HG03469 (cell line): ENCODE measurements around the gene PCSK2.

ENCODE experiments used
- ATAC-seq: cut with Tn5 transposase; IDR thresholded peaks from one replicate; pipeline ENCODE4 v1.9.1; 2021; ENCODE audit warnings: mild to moderate bottlenecking, moderate library complexity, moderate number of reproducible peaks; ENCODE audit not compliant: unreplicated experiment

The PCSK2 gene

GRCh38 chr20:17390655-17391054 lies 163.8 kb downstream of the PCSK2 start:
- ATAC-seq: no peak

GRCh38 chr20:17391127-17391771 lies 164.4 kb downstream of the PCSK2 start:
- no peak for ATAC-seq

- ATAC-seq: no peak
These were observed 167.6 kb downstream of the PCSK2 start for GRCh38 chr20:17394411-17394810.

- no peak for ATAC-seq
These were observed 168.9 kb downstream of the PCSK2 start for GRCh38 chr20:17395729-17396128.

GRCh38 chr20:17399303-17399985 lies 172.6 kb downstream of the PCSK2 start:
- no peak for ATAC-seq

GRCh38 chr20:17403461-17403860 lies 176.6 kb downstream of the PCSK2 start:
- ATAC-seq: no peak

GRCh38 chr20:17406051-17406590 lies 179.3 kb downstream of the PCSK2 start:
- no peak for ATAC-seq

- ATAC-seq: no peak
These were observed 180.7 kb downstream of the PCSK2 start for GRCh38 chr20:17407550-17407949.

GRCh38 chr20:17417225-17417624 lies 190.4 kb downstream of the PCSK2 start:
- ATAC-seq: no peak

GRCh38 chr20:17418737-17419136 lies 191.9 kb downstream of the PCSK2 start:
- ATAC-seq: no peak

- ATAC-seq: no peak
These were observed 192.7 kb downstream of the PCSK2 start for GRCh38 chr20:17419479-17420041.

GRCh38 chr20:17421493-17421892 lies 194.7 kb downstream of the PCSK2 start:
- no peak for ATAC-seq

- ATAC-seq: no peak
These were observed 196.9 kb downstream of the PCSK2 start for GRCh38 chr20:17423782-17424181.

GRCh38 chr20:17427638-17428037 lies 200.8 kb downstream of the PCSK2 start:
- ATAC-seq: no peak

GRCh38 chr20:17430125-17430950 lies 203.5 kb downstream of the PCSK2 start:
- ATAC-seq: no peak

GRCh38 chr20:17431621-17432364 lies 205.0 kb downstream of the PCSK2 start:
- no peak for ATAC-seq

- no peak for ATAC-seq
These were observed 209.8 kb downstream of the PCSK2 start for GRCh38 chr20:17436664-17437063.

GRCh38 chr20:17437251-17437650 lies 210.4 kb downstream of the PCSK2 start:
- no peak for ATAC-seq

- no peak for ATAC-seq
These were observed 211.7 kb downstream of the PCSK2 start for GRCh38 chr20:17438436-17439039.
